ENCODE measurements around the gene ALKBH3.

- TF ChIP-seq, protein P1, sequence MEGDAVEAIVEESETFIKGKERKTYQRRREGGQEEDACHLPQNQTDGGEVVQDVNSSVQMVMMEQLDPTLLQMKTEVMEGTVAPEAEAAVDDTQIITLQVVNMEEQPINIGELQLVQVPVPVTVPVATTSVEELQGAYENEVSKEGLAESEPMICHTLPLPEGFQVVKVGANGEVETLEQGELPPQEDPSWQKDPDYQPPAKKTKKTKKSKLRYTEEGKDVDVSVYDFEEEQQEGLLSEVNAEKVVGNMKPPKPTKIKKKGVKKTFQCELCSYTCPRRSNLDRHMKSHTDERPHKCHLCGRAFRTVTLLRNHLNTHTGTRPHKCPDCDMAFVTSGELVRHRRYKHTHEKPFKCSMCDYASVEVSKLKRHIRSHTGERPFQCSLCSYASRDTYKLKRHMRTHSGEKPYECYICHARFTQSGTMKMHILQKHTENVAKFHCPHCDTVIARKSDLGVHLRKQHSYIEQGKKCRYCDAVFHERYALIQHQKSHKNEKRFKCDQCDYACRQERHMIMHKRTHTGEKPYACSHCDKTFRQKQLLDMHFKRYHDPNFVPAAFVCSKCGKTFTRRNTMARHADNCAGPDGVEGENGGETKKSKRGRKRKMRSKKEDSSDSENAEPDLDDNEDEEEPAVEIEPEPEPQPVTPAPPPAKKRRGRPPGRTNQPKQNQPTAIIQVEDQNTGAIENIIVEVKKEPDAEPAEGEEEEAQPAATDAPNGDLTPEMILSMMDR (IDR thresholded peaks at IDR 0.05) = no peak
- TF ChIP-seq EP300 (IDR thresholded peaks at IDR 0.05; ENCODE audit: borderline replicate concordance in 1 of 2, low read depth in 1 of 2, low read length in 1 of 2) = no peak
- no peak for TF ChIP-seq POLR2AphosphoS5 (IDR thresholded peaks at IDR 0.05; ENCODE audit: low read depth, low read length)
- TF ChIP-seq TEAD4 (IDR thresholded peaks at IDR 0.05; ENCODE audit: borderline replicate concordance, insufficient read depth) = no peak
These were observed 47.0 kb upstream of the ALKBH3 start for GRCh38 chr11:43833657-43834073.

Data from SK-N-SH (cell line).